Stimulated activated CD8-positive, alpha-beta memory T cell treated with anti-CD3 and anti-CD28 coated beads, Interleukin-7, amount 100 ng/mL, for 24 hours (primary cell): ENCODE data around the gene SALL4.
"Not testable (repeated sequence)": the region's sequence is repeated elsewhere in the genome, so short reads cannot be mapped to it uniquely, and the experiment has no call there.

Experiments
- DNase-seq: peaks from one replicate; pipeline ENCODE4 v3.0.0-alpha.2; 2020; ENCODE audit warnings: low read depth

Gene SALL4

DNA sequence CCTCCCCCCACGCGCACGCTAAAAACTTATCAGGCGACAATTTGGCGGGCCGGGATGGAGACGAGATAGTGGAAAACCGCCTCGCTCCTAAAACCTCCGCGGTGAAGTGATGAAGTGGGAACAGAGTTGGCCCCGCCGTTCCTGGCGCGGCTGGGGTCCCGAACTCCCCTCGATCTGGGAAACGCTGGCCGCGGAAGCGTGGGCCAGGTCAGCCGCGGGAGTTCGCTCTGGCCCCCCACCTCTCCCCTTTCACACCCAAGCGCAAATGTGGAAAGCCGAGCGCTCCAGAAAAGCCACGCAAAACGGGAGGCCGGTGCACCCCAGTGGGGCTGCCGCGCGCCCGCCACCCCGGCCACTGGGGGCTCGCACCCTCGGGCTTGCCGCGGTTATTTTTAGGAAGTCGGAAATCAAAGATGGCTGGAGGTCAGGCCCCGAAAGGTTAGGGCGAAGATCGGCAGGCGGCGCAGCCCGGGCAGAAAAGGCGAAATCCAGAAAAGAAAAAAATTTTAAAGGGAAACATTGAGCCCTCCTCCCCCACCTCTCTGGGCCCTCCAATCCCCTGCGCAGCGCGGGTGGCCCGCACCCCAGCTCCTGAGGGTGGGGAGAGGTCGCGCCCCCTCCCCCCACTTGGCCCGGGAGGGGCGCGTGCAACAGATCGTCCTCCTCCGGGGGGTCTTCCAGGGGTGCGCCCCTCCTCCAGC, 1.0 kb downstream of the SALL4 start:
- no peak for DNase-seq

DNA sequence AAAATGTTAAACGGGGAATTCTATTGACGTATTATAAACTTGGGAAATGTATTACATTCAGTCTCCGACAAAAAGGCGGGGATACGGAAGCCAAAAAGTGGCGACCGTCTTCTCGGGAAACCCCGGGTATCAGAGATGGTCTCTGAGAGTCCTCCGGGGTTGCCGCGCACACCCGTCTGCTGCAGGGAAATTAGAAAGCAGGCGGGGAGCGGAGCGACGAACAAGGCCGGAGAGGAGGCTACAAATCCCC, 1.5 kb downstream of the SALL4 start:
- DNase-seq, result no peak

DNA sequence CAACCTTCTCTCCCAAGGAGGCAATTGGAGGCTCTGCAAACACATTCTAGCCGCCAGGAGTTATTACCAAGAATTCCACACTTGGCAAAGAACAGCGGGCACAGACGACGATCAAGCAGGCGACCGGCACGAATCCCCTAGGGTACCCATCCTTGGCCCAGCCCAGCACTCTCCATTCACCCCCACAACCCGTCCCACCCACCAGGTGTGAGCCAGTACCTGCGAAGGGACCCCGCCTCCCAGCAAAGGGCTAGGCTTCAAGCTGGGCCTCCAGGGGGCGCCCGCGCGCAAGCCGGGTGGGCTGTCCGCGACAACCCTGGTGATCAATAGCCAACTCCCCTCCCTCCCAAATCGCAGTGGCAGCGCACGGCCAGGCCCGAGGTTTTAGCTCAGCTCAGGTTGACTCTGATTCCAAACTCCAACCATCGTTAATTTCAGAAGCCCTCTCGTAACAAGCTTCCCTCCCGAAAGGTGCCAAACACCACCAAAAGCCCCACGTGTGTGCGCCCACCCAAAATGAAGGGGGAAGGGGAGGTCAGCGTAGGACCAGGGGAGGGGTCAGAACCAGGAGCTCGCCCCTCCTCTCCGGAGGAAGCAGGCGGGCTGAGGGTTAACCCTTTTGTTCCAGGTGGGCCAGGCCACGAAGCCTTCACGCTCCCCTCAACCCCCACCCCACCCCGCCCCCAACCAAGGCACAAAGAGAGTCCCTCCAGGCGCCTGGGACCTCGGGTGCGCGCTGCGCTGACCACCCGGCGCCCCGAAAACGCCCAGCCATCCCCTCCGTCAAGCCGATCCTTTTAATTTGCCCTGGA, 2.1 kb downstream of the SALL4 start:
- DNase-seq, result peak; percentile 35

- DNase-seq, result no peak
Observed at GRCh38 chr20:51799401-51799860, 2.9 kb downstream of the SALL4 start.

DNA sequence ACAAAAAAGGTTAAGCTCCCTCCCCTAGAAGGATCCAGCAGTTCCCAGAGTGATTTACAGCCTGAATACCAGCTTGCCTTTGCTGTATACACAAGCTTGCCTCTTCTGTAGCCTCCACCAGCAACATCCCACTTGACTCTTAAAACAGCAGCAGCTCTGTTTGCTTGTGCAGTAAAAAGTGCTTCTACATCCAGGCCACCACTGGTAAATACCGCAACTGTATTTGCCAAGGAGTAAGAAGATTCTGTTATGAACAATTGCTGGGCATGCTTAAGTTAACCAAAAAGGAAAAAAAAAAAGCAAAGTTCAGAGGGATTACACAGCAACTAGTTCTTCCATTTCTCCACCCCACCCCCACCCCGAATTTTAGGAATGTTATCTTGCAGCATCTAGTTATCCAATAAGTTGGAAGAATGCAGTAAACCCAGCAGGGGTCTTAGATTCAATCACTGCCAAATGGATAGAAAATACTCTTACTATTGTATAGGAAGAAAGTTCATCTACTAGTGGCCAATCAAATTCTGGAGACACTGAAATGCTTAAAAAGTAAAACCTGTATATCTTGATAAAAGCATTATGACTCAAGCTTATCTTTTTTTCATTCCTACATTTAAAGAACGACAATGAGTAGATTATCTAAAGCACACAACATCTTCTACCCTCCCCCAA, 4.8 kb downstream of the SALL4 start:
- no peak for DNase-seq

DNA sequence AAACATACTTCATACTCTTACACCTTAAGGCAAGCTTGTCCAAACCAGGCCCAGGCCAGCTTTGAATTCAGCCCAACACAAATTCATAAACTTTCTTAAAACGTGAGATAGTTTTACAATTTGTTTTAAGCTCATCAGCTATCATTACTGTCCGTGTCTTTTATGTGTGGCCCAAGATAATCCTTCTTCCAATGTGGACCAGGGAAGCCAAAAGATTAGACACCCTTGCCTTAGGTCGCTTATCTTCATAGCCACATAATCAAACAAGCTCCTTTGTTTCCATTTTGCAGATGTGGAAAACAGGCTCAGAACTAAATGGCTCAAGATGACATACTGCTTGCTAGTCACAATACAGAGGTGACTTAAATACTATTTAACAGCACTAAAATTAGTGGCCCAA, 6.0 kb downstream of the SALL4 start:
- DNase-seq, result no peak

GRCh38 chr20:51792960-51793359, 9.4 kb downstream of the SALL4 start:
- no peak for DNase-seq

DNA sequence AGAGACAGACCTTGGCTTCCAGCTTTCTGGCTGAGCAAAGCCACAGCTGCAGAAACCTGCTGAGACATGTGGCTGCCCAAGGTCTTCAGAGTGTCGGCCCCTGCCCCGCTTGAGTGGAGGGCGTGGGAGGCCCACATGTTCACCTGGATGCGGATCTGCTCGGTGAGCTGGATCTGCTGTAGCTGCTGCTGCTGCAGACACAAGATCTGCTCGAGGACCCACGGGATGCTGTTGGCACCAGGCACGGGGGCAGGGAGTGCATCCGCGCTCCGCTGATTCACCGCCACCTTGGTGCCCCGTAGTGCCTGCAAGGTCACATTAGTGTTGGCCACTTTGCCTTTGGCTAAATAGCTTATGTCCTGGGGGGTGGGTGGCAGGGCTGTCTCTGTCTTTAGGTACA, 10.7 kb downstream of the SALL4 start:
- no peak for DNase-seq

DNA sequence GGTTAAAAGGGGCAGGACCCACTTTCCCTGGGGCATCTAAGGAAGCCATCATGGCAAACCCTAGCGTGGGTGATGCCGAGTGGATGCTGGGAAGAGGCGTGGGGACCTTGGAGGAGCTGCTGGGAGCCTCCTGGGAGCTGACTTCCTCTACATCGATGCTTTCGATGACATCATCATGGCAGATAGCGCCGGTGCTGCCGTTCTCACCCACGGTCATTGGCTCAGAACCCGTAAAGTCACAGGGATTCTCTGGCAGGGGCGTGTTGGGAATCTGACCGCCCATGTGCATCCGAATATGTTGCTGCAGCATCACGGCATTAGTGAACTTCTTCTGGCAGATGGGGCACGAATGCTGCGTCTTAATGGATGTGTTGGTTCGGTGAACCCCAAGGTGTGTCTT, 12.1 kb downstream of the SALL4 start:
- DNase-seq, result no peak

GRCh38 chr20:51789434-51789833, 12.9 kb downstream of the SALL4 start:
- no peak for DNase-seq

GRCh38 chr20:51788822-51789221, 13.5 kb downstream of the SALL4 start:
- DNase-seq, result no peak

DNA sequence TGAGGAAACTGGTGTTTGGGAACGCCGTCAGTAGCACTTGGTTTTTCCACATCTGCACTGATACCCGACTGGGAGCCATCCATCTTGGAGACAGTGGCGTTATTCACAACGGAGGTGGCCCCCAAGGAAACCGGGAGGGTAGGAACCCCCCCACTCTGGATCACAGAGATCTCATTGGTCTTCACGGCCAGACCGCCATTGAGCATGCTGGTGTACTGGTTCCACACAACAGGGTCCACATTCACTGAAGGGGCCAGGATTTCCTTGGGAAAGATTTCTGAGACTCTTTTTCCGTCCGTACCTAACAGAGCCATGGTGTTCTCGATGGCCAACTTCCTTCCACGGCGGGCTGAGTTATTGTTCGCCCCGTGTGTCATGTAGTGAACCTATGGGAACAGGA, 18.0 kb downstream of the SALL4 start:
- no peak for DNase-seq

GRCh38 chr20:51778229-51778759, 24.0 kb downstream of the SALL4 start:
- not testable (repeated sequence) for DNase-seq

- no peak for DNase-seq
Observed at GRCh38 chr20:51775241-51775640, 27.1 kb downstream of the SALL4 start.

GRCh38 chr20:51772236-51772635, 30.1 kb downstream of the SALL4 start:
- no peak for DNase-seq

DNA sequence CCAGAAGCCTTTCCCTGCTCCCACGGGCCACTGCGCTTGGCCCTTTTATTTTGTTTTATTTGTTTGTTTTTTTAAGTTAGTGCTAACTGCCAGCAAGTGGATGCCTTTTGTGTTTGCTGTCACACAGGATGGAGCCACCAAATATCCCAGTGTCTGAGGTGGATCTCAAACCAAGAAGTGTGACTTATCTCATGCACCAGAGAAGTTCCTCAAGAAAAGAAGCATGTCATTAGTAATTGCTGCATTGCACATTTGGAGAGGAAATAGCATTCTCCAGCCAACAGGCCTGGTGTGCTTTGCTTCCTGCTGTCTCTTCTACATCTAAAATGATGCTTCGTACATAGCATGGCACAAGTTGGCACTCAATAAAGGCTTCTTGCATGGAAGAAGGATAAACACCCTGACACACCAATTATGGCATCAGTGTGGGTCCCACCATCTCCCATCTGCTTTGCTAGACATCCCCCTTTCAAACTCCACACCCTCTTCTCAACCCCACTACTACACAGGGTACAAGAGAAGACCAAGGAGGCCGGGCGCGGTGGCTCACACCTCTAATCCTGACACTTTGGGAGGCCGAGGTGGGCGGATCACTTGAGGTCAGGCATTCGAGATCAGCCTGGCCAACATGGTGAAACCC, 32.2 kb downstream of the SALL4 start:
- no peak for DNase-seq

GRCh38 chr20:51768759-51769517, 33.4 kb downstream of the SALL4 start:
- no peak for DNase-seq

DNA sequence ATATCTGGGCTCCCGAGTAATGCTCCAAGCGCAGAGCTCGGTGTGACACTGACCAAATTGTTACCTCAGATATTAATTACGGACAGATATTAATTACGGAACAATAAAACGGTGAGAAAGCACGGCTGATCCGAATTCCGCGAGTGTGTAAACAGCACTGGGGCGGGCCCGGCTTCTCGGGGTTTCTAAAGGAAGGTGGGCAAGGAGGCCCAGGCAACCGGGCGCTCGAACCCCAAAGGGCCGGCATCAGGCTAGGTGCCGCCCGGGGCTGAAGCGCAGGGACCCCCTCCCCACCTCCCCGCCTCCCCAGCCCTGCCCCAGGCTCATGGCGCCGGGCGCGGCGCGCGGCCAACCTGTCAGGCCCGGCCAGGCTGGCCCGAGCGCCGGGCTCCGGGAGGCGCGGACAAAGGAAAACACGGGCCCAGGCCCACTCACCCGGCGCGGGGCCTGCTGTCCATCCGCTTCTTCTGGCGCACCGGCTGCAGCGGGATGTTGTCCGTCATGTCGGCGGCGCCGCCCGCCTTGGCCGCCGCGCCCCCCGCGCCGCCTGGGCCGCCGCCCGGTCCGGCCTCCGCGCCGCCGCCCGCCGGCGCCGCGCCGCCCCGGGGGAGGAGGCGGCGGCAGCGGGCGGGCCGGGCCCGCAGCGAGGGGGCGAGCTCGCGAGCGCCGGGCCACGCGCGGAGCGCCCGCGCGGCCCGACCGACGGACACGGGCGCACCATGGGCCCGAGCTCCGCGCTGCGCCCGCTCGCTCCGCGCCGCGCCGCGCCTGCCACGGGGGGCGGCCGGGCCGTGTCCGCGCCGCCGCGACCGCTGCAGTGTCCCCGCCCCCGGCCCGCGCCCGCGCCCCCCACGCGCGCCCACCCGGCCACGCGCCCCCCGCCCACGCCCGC, 34.2 kb downstream of the SALL4 start, which contains the start of gene ATP9A:
TSS of gene ATP9A (minus strand) at position 524 of the 892 bp plus-strand sequence. CDS start at position 503, 21 bp downstream.
- DNase-seq, result no peak

DNA sequence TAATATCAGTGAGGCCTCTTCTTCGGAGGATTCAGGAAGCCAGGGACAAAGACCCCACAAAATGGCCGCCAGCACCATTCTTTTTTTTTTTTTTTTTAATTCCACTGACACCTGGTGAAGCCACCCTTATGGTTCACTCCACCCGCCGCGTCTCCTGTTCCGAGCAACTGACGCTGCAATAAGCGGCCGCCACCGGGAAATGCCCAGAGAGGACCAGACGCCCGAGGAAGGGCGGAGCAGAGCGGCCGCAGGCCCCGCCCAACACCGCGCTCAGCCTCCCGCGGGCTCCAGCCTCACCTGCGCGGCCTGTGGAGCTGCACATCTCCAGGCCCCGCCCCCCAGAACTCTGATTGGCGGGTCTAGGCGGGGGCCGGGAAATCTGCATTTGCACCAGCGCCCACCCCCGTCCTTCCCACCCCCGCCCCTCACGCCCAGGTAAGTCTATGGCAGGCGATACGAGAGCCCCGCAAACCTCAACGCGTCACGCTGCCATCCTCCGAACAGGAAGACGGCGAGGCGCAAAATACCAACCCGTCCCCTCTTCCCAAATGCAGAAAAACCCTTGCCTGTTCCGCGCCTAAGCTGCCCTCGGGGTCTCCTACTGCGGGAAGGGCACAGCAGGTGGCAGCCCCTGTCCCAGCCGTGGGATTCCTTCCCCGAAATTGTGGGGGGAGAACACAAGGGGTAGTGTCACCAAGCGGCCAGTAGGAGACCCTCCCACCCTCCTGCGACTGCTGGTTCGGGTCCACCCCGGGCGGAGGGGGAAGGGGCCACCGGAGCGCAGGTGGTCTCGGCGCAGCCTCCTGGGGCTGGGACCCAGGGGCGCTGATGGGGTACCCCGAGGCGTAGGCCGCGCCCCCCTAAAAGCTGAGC, 35.1 kb downstream of the SALL4 start:
- DNase-seq, result peak; percentile 2

GRCh38 chr20:51765381-51765780, 36.9 kb downstream of the SALL4 start:
- DNase-seq, result not testable (repeated sequence)
